K562 (cell line): Measurements from ENCODE around the gene NPFF. TPM values are rescaled to one million over a fixed set of nuclear protein-coding genes. Genes with fewer than 3 reads are reported as not detected.

Source experiments
- AFF4 ChIP-seq: sonication (generic); formaldehyde crosslinking; IDR thresholded peaks from 2 replicates; pipeline ENCODE4 v1.8.0; 2023; ENCODE audit warnings: mild to moderate bottlenecking, missing genetic modification reagents
- BACH1 ChIP-seq: fragments of 200-800 bp; sonication (Bioruptor generic); IDR thresholded peaks from 2 replicates; pipeline ENCODE4 v1.6.1; 2016; ENCODE audit warnings: missing genetic modification characterization, missing compliant biosample characterization
- CC2D1A ChIP-seq: fragments of 450-650 bp; IDR thresholded peaks from 2 replicates; pipeline ENCODE4 v1.6.1; 2017; ENCODE audit warnings: mild to moderate bottlenecking
- COPS2 ChIP-seq: fragments of 450-650 bp; conservative IDR thresholded peaks from 2 replicates; pipeline ENCODE4 v1.6.1; 2016; ENCODE audit warnings: mild to moderate bottlenecking, moderate library complexity
- ESRRB ChIP-seq: fragments of 250-450 bp; sonication (Bioruptor Pico); IDR thresholded peaks from 2 replicates; pipeline ENCODE4 v1.5.0; 2020; ENCODE audit warnings: mild to moderate bottlenecking, moderate library complexity, borderline replicate concordance
- FOXA3 ChIP-seq, 2 experiments: fragments of 450-650 bp in 1 of 2; sonication (generic) in 1 of 2; formaldehyde crosslinking; IDR thresholded peaks in 1 of 2; conservative IDR thresholded peaks in 1 of 2; 2 replicates each; pipeline versions ENCODE4 v1.4.0 to v1.8.0; 2020 to 2022; ENCODE audit warnings: mild to moderate bottlenecking in 2 of 2, missing genetic modification reagents in 1 of 2
- GTF3C2 ChIP-seq: IDR thresholded peaks from 3 replicates; pipeline ENCODE4 v1.6.1; 2011; ENCODE audit warnings: borderline replicate concordance, mild to moderate bottlenecking, moderate library complexity; ENCODE audit not compliant: insufficient read length; ENCODE audit errors: extremely low read depth
- KAT7 ChIP-seq: sonication (generic); formaldehyde crosslinking; IDR thresholded peaks from 2 replicates; pipeline ENCODE4 v1.8.0; 2022; ENCODE audit warnings: missing genetic modification reagents, mild to moderate bottlenecking, borderline replicate concordance
- PHB2 ChIP-seq: fragments of 450-650 bp; IDR thresholded peaks from 2 replicates; pipeline ENCODE4 v1.6.1; 2017; ENCODE audit warnings: low read depth
- SUPT5H ChIP-seq: fragments of 450-650 bp; IDR thresholded peaks from 2 replicates; pipeline ENCODE4 v1.6.1; 2016
- ZBTB7A ChIP-seq: IDR thresholded peaks from 2 replicates; pipeline ENCODE4 v1.6.1; 2011; ENCODE audit warnings: low read depth, mild to moderate bottlenecking, low read length, moderate library complexity, borderline replicate concordance; ENCODE audit not compliant: control insufficient read depth
- ZNF444 ChIP-seq: fragments of 250-450 bp; sonication (Bioruptor Pico); IDR thresholded peaks from 2 replicates; pipeline ENCODE4 v1.4.0; 2020; ENCODE audit warnings: mild to moderate bottlenecking, moderate library complexity
- ZNF830 ChIP-seq: fragments of 250-450 bp; sonication (Bioruptor Pico); IDR thresholded peaks from 2 replicates; pipeline ENCODE4 v1.5.0; 2021; ENCODE audit warnings: mild to moderate bottlenecking
- polyA plus RNA-seq, 8 experiments: library from polyadenylated mRNA; depleted of rRNA in 4 of 8; stranded (reverse) in 5 of 8; unstranded in 3 of 8; fragments of >200 nt; fragmentation: Nextera tagmentation in 2 of 8; fragmentation: Illumina TruSeq in 1 of 8; extraction: Ambion mirVana in 2 of 8; extraction: Trizol in 1 of 8; gene quantifications; 2 replicates each; pipeline versions ENCODE4 v1.2.1 to v1.2.3, GENCODE V29; 2011 to 2014; ENCODE audit warnings: inconsistent platforms in 1 of 8, missing spikeins in 1 of 8
- total RNA-seq, 7 experiments: library from RNA; depleted of rRNA in 6 of 7; stranded (reverse); fragments of >200 nt in 6 of 7; fragmentation: Illumina TruSeq in 2 of 7; extraction: Trizol in 2 of 7; gene quantifications; 2 replicates each; pipeline versions ENCODE4 v1.2.1 to v1.2.3, GENCODE V29; 2011 to 2021; ENCODE audit warnings: low replicate concordance in 1 of 7
- TF ChIP-seq, protein P1 (sequence below): sonication (generic); formaldehyde crosslinking; IDR thresholded peaks from 2 replicates; pipeline ENCODE4 v1.8.0; 2022; ENCODE audit warnings: missing genetic modification reagents, mild to moderate bottlenecking, borderline replicate concordance
- TF ChIP-seq, protein P2 (sequence below): IDR thresholded peaks from 2 replicates; pipeline ENCODE4 v1.6.1; 2011; ENCODE audit warnings: borderline replicate concordance, low read depth, mild to moderate bottlenecking, moderate library complexity, low read length; ENCODE audit not compliant: insufficient read depth, poor library complexity, severe bottlenecking

Gene NPFF
- total and polyA plus RNA-seq, 9 of the 15 experiments (the other 6 are each of a cell fraction or from before 2014, with no cell fraction given): 0.15 to 1.2 (median 0.55) TPM; not detected in 6

DNA sequence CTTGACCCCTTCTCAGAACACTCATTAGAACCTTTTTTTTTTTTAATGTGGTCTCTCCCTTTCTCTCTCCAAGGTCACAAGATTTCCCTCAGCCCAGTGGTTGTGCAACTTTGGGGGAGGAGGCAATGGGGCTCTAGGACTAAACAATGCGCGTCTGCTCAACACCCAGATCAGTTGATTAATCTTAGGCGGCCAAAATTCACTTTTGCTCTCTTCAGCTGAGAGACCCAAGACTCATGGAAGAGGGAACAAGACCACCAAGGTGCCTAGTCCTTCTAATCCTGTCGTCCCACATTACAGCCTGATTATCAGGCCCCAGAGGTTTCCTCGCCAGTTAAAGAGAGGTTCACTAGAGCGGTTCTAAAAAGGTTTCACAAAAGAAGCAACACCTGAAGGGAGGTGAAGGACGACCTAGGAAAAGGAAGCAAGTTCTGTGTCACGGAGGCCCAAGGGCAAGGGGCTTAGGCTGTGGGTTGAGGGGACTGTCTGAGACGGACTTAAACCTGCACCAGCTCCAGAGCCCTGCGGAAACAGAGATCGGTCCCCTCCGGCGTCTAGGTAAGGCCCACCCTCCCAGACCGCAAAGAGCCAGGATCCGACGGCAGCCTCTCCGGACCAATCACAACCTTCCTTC lies 7.0 kb downstream of the NPFF start (continued):
- TF ChIP-seq GTF3C2 (no peak), ESRRB (no peak), ZBTB7A (peak; percentile 73), PHB2 (no peak), KAT7 (CRISPR knock-in tag) (peak; percentile 84; the same call in 1 of the 2 replicates), SUPT5H (peak; percentile 64), COPS2 (no peak), BACH1 (tag) (0 out of 2 replicates have a peak, but pooled peaks have one; percentile 30), AFF4 (CRISPR knock-in tag) (peak; percentile 86), ZNF444 (CRISPR knock-in tag) (no peak), ZNF830 (CRISPR knock-in tag) (no peak), CC2D1A (peak; percentile 98), FOXA3 (CRISPR knock-in tag; conservative IDR thresholded peaks at IDR 0.05 in 1 of 2, IDR thresholded peaks at IDR 0.05 in 1 of 2) (peak in 1 of 2 experiments; percentile 59; a peak in 1 of 4 replicates)
- TF ChIP-seq, protein P1, sequence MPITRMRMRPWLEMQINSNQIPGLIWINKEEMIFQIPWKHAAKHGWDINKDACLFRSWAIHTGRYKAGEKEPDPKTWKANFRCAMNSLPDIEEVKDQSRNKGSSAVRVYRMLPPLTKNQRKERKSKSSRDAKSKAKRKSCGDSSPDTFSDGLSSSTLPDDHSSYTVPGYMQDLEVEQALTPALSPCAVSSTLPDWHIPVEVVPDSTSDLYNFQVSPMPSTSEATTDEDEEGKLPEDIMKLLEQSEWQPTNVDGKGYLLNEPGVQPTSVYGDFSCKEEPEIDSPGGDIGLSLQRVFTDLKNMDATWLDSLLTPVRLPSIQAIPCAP: no peak
- TF ChIP-seq, protein P2, sequence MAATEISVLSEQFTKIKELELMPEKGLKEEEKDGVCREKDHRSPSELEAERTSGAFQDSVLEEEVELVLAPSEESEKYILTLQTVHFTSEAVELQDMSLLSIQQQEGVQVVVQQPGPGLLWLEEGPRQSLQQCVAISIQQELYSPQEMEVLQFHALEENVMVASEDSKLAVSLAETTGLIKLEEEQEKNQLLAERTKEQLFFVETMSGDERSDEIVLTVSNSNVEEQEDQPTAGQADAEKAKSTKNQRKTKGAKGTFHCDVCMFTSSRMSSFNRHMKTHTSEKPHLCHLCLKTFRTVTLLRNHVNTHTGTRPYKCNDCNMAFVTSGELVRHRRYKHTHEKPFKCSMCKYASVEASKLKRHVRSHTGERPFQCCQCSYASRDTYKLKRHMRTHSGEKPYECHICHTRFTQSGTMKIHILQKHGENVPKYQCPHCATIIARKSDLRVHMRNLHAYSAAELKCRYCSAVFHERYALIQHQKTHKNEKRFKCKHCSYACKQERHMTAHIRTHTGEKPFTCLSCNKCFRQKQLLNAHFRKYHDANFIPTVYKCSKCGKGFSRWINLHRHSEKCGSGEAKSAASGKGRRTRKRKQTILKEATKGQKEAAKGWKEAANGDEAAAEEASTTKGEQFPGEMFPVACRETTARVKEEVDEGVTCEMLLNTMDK: no peak
